Stomach (tissue), 9 donors: ENCODE results near the gene NRG4. TPM values are rescaled to one million over a fixed set of nuclear protein-coding genes. Genes with fewer than 3 reads are reported as not detected.

Experiments used
- DNase-seq, 2 donors: peaks; one replicate each; pipeline versions ENCODE4 v3.0.0 to v3.0.0-alpha.2; 2013 to 2019
- H3K27ac ChIP-seq, 5 donors: fragments of 200-600 bp in 4 of 5; sonication (generic) in 4 of 5; one replicate each; pipeline ENCODE4 v1.5.1; 2013 to 2019; ENCODE audit warnings: mild to moderate bottlenecking in 1 of 5, moderate library complexity in 1 of 5
- H3K27me3 ChIP-seq, 3 donors: fragments of 200-600 bp; sonication (generic); one replicate each; pipeline ENCODE4 v1.5.1; 2017 to 2019; ENCODE audit warnings: mixed run types in 1 of 3
- H3K36me3 ChIP-seq, 4 donors: fragments of 200-600 bp; sonication (generic); 1 replicate in 3 of 4; 2 replicates in 1 of 4; pipeline ENCODE4 v1.5.1; 2016 to 2019
- H3K4me1 ChIP-seq, 4 donors: fragments of 200-600 bp; sonication (generic); one replicate each; pipeline ENCODE4 v1.5.1; 2016 to 2019
- H3K4me3 ChIP-seq, 4 donors: fragments of 200-600 bp; sonication (generic) in 3 of 4; one replicate each; pipeline ENCODE4 v1.5.1; 2016 to 2019; ENCODE audit warnings: mild to moderate bottlenecking in 1 of 4
- H3K9me3 ChIP-seq, 4 donors: fragments of 200-600 bp; sonication (generic); one replicate each; pipeline ENCODE4 v1.5.1; 2016 to 2019
- EP300 ChIP-seq: sonication (generic); formaldehyde crosslinking; IDR thresholded peaks from one replicate; pipeline ENCODE4 v1.6.1; 2017; ENCODE audit warnings: antibody characterized with exemption
- POLR2A ChIP-seq, 4 donors: fragments of 450-650 bp; IDR thresholded peaks; one replicate each; pipeline ENCODE4 v1.6.1; 2016; ENCODE audit warnings: antibody characterized with exemption in 4 of 4, control low read depth in 2 of 4, mild to moderate bottlenecking in 1 of 4, moderate library complexity in 1 of 4
- POLR2AphosphoS5 ChIP-seq, 3 donors: sonication (generic); formaldehyde crosslinking; IDR thresholded peaks; one replicate each; pipeline ENCODE4 v1.6.1; 2016; ENCODE audit warnings: antibody characterized with exemption in 3 of 3
- WGBS, 5 donors: extraction: QIAGEN DNeasy Blood & Tissue Kit in 3 of 5; methylation state at CpG; one replicate each; pipeline versions ENCODE4 v1.1.5 to v1.1.7; 2013 to 2018; 5-methylcytosine and 5-hydroxymethylcytosine counted together
- intact Hi-C: fragments of 100-400 bp; cut with DNase I; formaldehyde crosslinking; loops from one replicate; pipeline ENCODE4 v1.15.1; 2023; ENCODE audit warnings: low total_unique reads
- polyA plus RNA-seq, 3 donors: library from polyadenylated mRNA; stranded (reverse); fragments of 200-250 nt; gene quantifications; one replicate each; pipeline ENCODE4 v1.2.3, GENCODE V29; 2013
- total RNA-seq, 5 donors: library from RNA; depleted of rRNA; stranded (reverse); fragments of >200 nt; gene quantifications; one replicate each; pipeline versions ENCODE4 v1.1.0 to v1.2.3, GENCODE V29; 2014 to 2016
- TF ChIP-seq, protein P1 (sequence below), 7 experiments: fragments of 450-650 bp in 4 of 7; fragments of 200-600 bp in 3 of 7; sonication (generic) in 3 of 7; IDR thresholded peaks; one replicate each; pipeline ENCODE4 v1.5.1; 2016 to 2019; ENCODE audit warnings: antibody characterized with exemption in 7 of 7, control low read depth in 2 of 7, mild to moderate bottlenecking in 1 of 7
- donor health status: healthy with polysubstance abuse.
- donor health status: Bipolar disorder and iron deficiency.
- donor health status: healthy.

NRG4 gene
- total and polyA plus RNA-seq, 8 donors: 1.6 to 42.0 (median 19.7) TPM; not detected in 2

DNA sequence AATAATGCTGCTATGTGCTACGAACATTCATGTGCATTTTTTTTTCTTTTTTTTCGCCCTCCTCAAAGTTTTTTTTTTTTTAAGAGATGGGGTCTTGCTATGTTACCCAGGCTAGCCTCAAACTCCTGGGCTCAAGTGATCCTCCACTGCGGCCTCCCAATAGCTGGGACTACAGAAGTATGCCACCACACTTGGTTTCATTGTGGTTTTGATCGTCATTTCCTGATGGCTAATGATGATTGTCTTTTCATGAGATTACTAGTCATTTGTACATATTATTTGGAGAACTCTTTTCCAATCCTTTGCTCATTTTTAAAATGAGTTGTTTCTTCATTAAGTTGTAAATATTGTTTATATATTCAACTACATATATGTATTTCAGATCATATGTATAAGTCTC, 59.7 kb downstream of the NRG4 start:
- 82 to 89% (median 87%) methylated on average over 4 of the region's 4 CpGs for WGBS, 5 donors
- Histone ChIP-seq H3K9me3 (no peaks in the 10 kb centered on the region), H3K27me3 (peaks cover 0 to 16% (median 0%) of the 10 kb centered on the region in 3 donors), H3K27ac (no peak overlapping the region), H3K36me3 (no peaks in the 10 kb centered on the region), H3K4me1 (no peaks in the 10 kb centered on the region), H3K4me3 (no peak overlapping the region)
- TF ChIP-seq POLR2A (IDR thresholded peaks at IDR 0.05): no peak
- TF ChIP-seq POLR2AphosphoS5 (IDR thresholded peaks at IDR 0.05): no peak
- TF ChIP-seq, protein P1, sequence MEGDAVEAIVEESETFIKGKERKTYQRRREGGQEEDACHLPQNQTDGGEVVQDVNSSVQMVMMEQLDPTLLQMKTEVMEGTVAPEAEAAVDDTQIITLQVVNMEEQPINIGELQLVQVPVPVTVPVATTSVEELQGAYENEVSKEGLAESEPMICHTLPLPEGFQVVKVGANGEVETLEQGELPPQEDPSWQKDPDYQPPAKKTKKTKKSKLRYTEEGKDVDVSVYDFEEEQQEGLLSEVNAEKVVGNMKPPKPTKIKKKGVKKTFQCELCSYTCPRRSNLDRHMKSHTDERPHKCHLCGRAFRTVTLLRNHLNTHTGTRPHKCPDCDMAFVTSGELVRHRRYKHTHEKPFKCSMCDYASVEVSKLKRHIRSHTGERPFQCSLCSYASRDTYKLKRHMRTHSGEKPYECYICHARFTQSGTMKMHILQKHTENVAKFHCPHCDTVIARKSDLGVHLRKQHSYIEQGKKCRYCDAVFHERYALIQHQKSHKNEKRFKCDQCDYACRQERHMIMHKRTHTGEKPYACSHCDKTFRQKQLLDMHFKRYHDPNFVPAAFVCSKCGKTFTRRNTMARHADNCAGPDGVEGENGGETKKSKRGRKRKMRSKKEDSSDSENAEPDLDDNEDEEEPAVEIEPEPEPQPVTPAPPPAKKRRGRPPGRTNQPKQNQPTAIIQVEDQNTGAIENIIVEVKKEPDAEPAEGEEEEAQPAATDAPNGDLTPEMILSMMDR (IDR thresholded peaks at IDR 0.05): no peak
- TF ChIP-seq EP300: no peak
- intact Hi-C loops: no loop called here
- DNase-seq: no peak

DNA sequence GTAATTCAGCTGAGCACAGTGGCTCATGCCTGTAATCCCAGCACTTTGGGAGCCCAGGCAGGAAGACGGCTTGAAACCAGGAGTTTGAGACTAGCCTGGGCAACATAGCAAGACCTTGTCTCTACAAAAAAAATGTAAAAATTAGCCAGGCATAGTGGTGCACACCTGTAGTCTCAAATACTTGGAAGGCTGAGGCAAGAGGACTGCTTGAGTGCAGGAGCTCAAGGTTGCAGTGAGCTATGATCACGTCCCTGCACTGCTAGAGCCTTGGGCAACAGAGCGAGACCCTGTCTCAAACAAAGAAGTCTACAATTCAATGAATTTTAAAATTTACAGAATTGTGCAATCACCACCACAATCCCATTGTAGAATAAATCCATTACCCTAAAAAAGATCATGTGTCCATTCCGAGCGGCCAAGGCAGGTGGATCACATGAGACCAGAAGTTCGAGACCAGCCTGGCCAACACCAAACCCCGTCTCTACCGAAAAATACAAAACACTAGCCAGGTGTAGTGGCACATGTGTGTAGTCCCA, 63.4 kb downstream of the NRG4 start:
- no peak for DNase-seq
- no peaks in the 10 kb centered on the region for H3K4me1 ChIP-seq
- H3K4me3 ChIP-seq: no peak overlapping the region
- H3K36me3 ChIP-seq: no peaks in the 10 kb centered on the region
- 81 to 87% (median 85%) methylated on average over 8 of the region's 8 CpGs for WGBS, 5 donors
- H3K27ac ChIP-seq: no peak overlapping the region
- intact Hi-C loops: no loop called here
- H3K27me3 ChIP-seq: peaks cover 0 to 11% (median 0%) of the 10 kb centered on the region in 3 donors
- TF ChIP-seq, protein P1 (IDR thresholded peaks at IDR 0.05): no peak
- H3K9me3 ChIP-seq: no peaks in the 10 kb centered on the region

DNA sequence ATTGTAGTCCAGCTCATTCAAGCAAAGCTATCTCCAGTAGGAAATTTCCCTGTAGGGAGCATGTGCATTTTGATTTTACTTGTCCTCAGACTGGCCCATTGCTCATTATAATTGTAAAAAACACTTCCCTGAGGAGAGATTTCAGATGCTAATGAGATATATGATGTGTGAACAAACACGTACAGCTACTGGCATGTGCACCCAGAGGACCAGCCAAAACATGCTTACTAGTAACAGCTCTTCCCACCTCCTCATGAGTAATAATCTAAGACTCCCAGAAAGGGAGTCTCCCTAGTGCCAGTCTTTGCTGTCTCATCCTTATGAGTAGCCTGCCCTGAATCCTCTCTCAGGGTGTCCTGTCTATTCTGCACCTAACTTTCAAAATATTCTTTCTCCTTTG, 65.1 kb downstream of the NRG4 start:
- Histone ChIP-seq H3K4me1 (no peaks in the 10 kb centered on the region), H3K27me3 (peaks cover 0 to 8% (median 0%) of the 10 kb centered on the region in 3 donors), H3K9me3 (no peaks in the 10 kb centered on the region), H3K4me3 (no peak overlapping the region), H3K36me3 (no peaks in the 10 kb centered on the region), H3K27ac (no peak overlapping the region)
- DNase-seq: no peak
- 66 to 92% (median 74%) methylated on average over 1 of the region's 1 CpG for WGBS, 5 donors
- intact Hi-C loops: no loop called here
- TF ChIP-seq EP300 (no peak), POLR2AphosphoS5 (IDR thresholded peaks at IDR 0.05) (no peak), POLR2A (IDR thresholded peaks at IDR 0.05) (no peak)
- TF ChIP-seq, protein P1 (IDR thresholded peaks at IDR 0.05): no peak

DNA sequence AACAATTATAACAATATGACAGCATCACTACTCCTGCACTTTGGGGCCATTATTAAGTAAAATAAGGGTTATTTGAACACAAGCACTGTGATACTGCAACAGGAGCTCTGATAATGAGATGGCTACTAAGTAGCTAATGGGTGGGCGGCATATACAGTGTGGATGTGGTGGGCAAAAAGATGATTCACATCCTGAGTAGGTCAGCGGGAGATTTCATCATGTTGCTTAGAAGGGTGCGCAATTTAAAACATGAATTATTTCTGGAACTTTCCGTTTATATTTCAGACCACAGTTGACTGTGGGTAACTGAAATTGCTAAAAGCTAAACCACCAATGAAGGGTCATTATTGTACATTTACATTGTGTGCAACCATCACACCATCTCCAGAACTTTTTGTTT, 66.3 kb downstream of the NRG4 start:
- Histone ChIP-seq H3K4me1 (no peaks in the 10 kb centered on the region), H3K9me3 (no peaks in the 10 kb centered on the region), H3K4me3 (no peak overlapping the region), H3K36me3 (no peaks in the 10 kb centered on the region), H3K27ac (no peak overlapping the region), H3K27me3 (peaks cover 0 to 8% (median 0%) of the 10 kb centered on the region in 3 donors)
- WGBS, 5 donors: 63 to 78% (median 76%) methylated on average over 4 of the region's 4 CpGs
- DNase-seq: no peak
- intact Hi-C loops: no loop called here
- TF ChIP-seq POLR2AphosphoS5 (IDR thresholded peaks at IDR 0.05): no peak
- TF ChIP-seq, protein P1 (IDR thresholded peaks at IDR 0.05): no peak
- no peak for TF ChIP-seq EP300
- TF ChIP-seq POLR2A (IDR thresholded peaks at IDR 0.05): no peak
